Endodermal cell (in vitro differentiated cells): ENCODE measurements around the gene L1CAM. TPM values are rescaled to one million over a fixed set of nuclear protein-coding genes. Genes with fewer than 3 reads are reported as not detected.

Source experiments
- DNase-seq: peaks from one replicate; pipeline ENCODE4 v3.0.0-alpha.2; 2017
- H3K27ac ChIP-seq: 2 replicates; pipeline ENCODE4 v1.5.1; 2013; ENCODE audit warnings: mild to moderate bottlenecking, low read depth, low read length, moderate library complexity
- H3K27me3 ChIP-seq: 2 replicates; pipeline ENCODE4 v1.6.1; 2013; ENCODE audit warnings: mild to moderate bottlenecking, low read length, moderate library complexity; ENCODE audit not compliant: insufficient read depth, control insufficient read depth, poor library complexity, severe bottlenecking
- H3K36me3 ChIP-seq: 2 replicates; pipeline ENCODE4 v1.7.0; 2013; ENCODE audit warnings: mild to moderate bottlenecking, low read length, moderate library complexity; ENCODE audit not compliant: control insufficient read depth, insufficient read depth
- H3K4me1 ChIP-seq: one replicate; pipeline ENCODE4 v1.7.0; 2013; ENCODE audit warnings: low read length; ENCODE audit not compliant: control insufficient read depth, insufficient read depth
- H3K4me3 ChIP-seq: 2 replicates; pipeline ENCODE4 v1.5.1; 2013; ENCODE audit warnings: mild to moderate bottlenecking, low read length, moderate library complexity
- H3K9ac ChIP-seq: 2 replicates; pipeline ENCODE4 v1.6.1; 2013; ENCODE audit warnings: mild to moderate bottlenecking, low read length, moderate library complexity; ENCODE audit not compliant: poor library complexity, severe bottlenecking; ENCODE audit errors: extremely low read depth
- H3K9me3 ChIP-seq: 2 replicates; pipeline ENCODE4 v1.6.1; 2013; ENCODE audit warnings: mild to moderate bottlenecking, low read length, moderate library complexity; ENCODE audit not compliant: control insufficient read depth
- H3K27ac Mint-ChIP-seq: 2 replicates; pipeline ENCODE4 v1.8.0; 2020; ENCODE audit warnings: mixed read lengths
- H3K27me3 Mint-ChIP-seq: 2 replicates; pipeline ENCODE4 v1.8.0; 2021; ENCODE audit warnings: mild to moderate bottlenecking, mixed read lengths; ENCODE audit not compliant: insufficient read depth
- H3K36me3 Mint-ChIP-seq: 2 replicates; pipeline ENCODE4 v1.8.0; 2020; ENCODE audit warnings: low read depth, mixed read lengths
- H3K4me1 Mint-ChIP-seq: 2 replicates; pipeline ENCODE4 v1.8.0; 2020; ENCODE audit warnings: mixed read lengths
- H3K4me3 Mint-ChIP-seq: 2 replicates; pipeline ENCODE4 v1.8.0; 2020; ENCODE audit warnings: mild to moderate bottlenecking, moderate library complexity, mixed read lengths
- H3K9me3 Mint-ChIP-seq: 2 replicates; pipeline ENCODE4 v1.8.0; 2020; ENCODE audit warnings: mild to moderate bottlenecking, mixed read lengths
- WGBS, 2 experiments: methylation state at CpG; one replicate each; pipeline versions ENCODE4 v1.1.5 to v1.1.7; 2013; ENCODE audit warnings: missing lambda C conversion rate in 2 of 2, mixed read lengths in 1 of 2; ENCODE audit not compliant: insufficient coverage in 1 of 2, insufficient read length in 1 of 2; 5-methylcytosine and 5-hydroxymethylcytosine counted together
- long read RNA-seq, 4 experiments: library from polyadenylated mRNA in 2 of 4; library from RNA in 1 of 4; library from capped mRNA in 1 of 4; stranded (forward) in 3 of 4; unstranded in 1 of 4; transcript quantifications; one replicate each; pipeline ENCODE4 v2.0.0, GENCODE V29; 2020 to 2021; ENCODE audit warnings: inconsistent platforms in 1 of 4
- polyA plus RNA-seq, 2 experiments: library from polyadenylated mRNA; stranded (reverse); fragments of 50-300 nt; gene quantifications; one replicate each; pipeline ENCODE4 v1.2.3, GENCODE V29; 2013
- total RNA-seq, 2 donors: library from RNA; stranded (reverse); fragmentation: NEBNext Ultra II Directional in 1 of 2; extraction: Animal tissue kit (Norgen Biotek cat#: 25700) in 1 of 2; gene quantifications; 2 replicates in 1 of 2; 3 replicates in 1 of 2; pipeline ENCODE4 v1.2.1, GENCODE V29; 2021
- TF ChIP-seq, protein P1 (sequence below): fragments of 200-600 bp; sonication (generic); conservative IDR thresholded peaks from 2 replicates; pipeline ENCODE4 v1.5.0; 2021; ENCODE audit warnings: antibody characterized with exemption, mild to moderate bottlenecking

The L1CAM gene, protein sequence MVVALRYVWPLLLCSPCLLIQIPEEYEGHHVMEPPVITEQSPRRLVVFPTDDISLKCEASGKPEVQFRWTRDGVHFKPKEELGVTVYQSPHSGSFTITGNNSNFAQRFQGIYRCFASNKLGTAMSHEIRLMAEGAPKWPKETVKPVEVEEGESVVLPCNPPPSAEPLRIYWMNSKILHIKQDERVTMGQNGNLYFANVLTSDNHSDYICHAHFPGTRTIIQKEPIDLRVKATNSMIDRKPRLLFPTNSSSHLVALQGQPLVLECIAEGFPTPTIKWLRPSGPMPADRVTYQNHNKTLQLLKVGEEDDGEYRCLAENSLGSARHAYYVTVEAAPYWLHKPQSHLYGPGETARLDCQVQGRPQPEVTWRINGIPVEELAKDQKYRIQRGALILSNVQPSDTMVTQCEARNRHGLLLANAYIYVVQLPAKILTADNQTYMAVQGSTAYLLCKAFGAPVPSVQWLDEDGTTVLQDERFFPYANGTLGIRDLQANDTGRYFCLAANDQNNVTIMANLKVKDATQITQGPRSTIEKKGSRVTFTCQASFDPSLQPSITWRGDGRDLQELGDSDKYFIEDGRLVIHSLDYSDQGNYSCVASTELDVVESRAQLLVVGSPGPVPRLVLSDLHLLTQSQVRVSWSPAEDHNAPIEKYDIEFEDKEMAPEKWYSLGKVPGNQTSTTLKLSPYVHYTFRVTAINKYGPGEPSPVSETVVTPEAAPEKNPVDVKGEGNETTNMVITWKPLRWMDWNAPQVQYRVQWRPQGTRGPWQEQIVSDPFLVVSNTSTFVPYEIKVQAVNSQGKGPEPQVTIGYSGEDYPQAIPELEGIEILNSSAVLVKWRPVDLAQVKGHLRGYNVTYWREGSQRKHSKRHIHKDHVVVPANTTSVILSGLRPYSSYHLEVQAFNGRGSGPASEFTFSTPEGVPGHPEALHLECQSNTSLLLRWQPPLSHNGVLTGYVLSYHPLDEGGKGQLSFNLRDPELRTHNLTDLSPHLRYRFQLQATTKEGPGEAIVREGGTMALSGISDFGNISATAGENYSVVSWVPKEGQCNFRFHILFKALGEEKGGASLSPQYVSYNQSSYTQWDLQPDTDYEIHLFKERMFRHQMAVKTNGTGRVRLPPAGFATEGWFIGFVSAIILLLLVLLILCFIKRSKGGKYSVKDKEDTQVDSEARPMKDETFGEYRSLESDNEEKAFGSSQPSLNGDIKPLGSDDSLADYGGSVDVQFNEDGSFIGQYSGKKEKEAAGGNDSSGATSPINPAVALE
- 10 to 100 TPM in 1 of 2 donors, 1 to 10 TPM in 1; 7.5 to 29.0 TPM for total RNA-seq
- polyA plus RNA-seq (2013, experiment 1 of 2): 42.4 TPM
- polyA plus RNA-seq (2013, experiment 2 of 2): 36.6 TPM
- long read RNA-seq, experiment 1, partial matches to known transcripts: 0 of 5 reads
- long read RNA-seq, experiment 1, other reads (novel, unspliced or antisense): 5 of 5 reads
- long read RNA-seq, experiment 2, full-length matches to known transcripts: 12 of 15 reads
- long read RNA-seq, experiment 2, partial matches to known transcripts: 0 of 15 reads
- long read RNA-seq, experiment 2, other reads (novel, unspliced or antisense): 3 of 15 reads
- long read RNA-seq, experiment 3, full-length matches to known transcripts: 3 of 8 reads
- long read RNA-seq, experiment 3, partial matches to known transcripts: 3 of 8 reads
- long read RNA-seq, experiment 3, other reads (novel, unspliced or antisense): 2 of 8 reads
- long read RNA-seq, experiment 4: 0 reads

DNA sequence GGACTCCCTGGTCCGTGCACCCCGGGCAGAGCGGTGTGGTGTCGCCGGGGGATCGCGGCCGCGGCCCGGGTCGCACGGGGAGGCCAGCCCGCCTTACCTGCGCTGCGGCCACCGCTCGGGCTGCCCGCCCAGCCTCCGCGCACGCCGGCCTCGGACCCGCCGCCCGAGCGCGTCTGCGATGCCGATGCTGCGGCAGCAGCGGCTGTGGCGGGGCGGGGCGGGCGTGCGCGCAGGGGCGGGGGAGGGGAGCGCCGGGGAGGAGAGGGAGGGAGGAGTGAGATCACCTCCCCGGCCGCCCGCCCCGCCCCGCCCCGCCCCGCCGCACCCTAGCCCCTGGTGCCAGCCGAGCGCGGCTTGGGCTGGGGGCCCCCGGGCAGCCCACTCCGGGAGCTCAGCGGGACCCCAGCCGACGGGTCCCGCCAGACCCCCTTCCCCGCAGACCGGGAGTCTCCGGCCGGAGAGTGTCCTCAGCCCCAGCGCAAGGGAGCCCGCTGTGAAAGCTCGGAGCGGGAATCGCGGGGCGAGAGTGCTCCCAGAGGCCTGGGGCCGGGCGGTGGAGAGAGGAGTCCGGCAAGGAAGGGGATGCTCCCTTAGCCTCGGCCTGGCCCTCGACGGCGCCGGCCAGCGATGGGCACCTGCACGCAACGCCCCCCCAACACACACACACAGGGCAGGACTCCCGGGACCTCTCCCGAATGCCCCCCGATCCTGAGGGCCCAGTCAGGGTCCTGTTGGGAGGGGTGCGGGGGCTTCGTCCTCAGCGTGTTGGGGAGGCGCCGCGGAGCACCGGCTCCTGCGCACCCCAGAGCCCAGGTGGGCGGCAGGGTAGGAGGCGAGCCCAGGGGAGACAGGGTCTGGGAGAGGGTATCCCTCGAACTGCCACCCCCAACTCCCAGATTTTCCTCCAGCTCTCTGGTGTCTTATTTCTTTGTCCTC, at the start of gene L1CAM:
TSS of gene L1CAM (minus strand) at position 206 of the 936 bp plus-strand sequence. CDS start 10,337 bp downstream, outside the sequence.
- peaks cover 17% of the 10 kb centered on the region for H3K27me3 ChIP-seq
- peak; percentile 80 for DNase-seq
- Mint-ChIP-seq H3K4me1 (peaks cover 6% of the 10 kb centered on the region), H3K9me3 (peaks cover 56% of the 10 kb centered on the region), H3K4me3 (peak within 1 kb of the TSS; percentile 49), H3K27me3 (peaks cover 21% of the 10 kb centered on the region), H3K27ac (no peak within 1 kb of the TSS), H3K36me3 (no peaks in the 10 kb centered on the region)
- H3K4me3 ChIP-seq: no peak within 1 kb of the TSS
- no peaks in the 10 kb centered on the region for H3K9me3 ChIP-seq
- H3K9ac ChIP-seq: no peak within 1 kb of the TSS
- WGBS, 2 experiments: 2% methylated on average over 50 of the region's 94 CpGs; no CpG with 5 or more reads in 1 of the 2 experiments
- no peaks in the 10 kb centered on the region for H3K36me3 ChIP-seq
- no peak within 1 kb of the TSS for H3K27ac ChIP-seq
- peaks cover 3% of the 10 kb centered on the region for H3K4me1 ChIP-seq
- TF ChIP-seq, protein P1, sequence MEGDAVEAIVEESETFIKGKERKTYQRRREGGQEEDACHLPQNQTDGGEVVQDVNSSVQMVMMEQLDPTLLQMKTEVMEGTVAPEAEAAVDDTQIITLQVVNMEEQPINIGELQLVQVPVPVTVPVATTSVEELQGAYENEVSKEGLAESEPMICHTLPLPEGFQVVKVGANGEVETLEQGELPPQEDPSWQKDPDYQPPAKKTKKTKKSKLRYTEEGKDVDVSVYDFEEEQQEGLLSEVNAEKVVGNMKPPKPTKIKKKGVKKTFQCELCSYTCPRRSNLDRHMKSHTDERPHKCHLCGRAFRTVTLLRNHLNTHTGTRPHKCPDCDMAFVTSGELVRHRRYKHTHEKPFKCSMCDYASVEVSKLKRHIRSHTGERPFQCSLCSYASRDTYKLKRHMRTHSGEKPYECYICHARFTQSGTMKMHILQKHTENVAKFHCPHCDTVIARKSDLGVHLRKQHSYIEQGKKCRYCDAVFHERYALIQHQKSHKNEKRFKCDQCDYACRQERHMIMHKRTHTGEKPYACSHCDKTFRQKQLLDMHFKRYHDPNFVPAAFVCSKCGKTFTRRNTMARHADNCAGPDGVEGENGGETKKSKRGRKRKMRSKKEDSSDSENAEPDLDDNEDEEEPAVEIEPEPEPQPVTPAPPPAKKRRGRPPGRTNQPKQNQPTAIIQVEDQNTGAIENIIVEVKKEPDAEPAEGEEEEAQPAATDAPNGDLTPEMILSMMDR: no peak

DNA sequence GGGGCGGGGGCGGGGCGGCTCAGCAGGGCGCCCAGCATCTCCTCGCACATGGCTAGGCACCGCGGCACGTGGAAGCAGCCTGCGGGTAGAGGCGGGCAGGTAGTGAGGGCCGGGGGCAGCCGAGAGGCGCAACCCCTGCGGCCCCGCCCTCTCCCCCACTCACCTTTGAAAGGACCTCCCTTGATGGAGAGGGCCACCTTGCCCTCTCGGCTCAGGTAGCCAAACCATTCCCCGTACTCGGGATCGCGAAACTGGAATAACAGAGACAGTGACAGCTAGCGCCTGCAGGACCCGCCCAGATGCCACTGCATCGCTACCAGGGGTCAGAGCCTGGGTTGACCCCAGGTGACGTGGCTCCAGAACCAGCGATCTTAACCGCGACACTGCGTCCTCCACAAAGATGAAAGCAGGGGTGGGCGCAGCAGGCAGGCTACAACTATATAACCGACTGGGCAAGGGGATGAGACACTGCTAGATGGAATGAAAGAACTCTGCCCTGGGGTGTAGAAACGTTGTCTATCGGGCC, 49.4 kb upstream of the L1CAM start:
- TF ChIP-seq, protein P1: no peak
- H3K36me3 ChIP-seq: peaks cover 8% of the 10 kb centered on the region
- H3K4me1 ChIP-seq: no peaks in the 10 kb centered on the region
- peaks cover 1% of the 10 kb centered on the region for H3K27me3 Mint-ChIP-seq
- H3K9me3 Mint-ChIP-seq: peaks cover 77% of the 10 kb centered on the region
- DNase-seq: peak; percentile 75
- no peaks in the 10 kb centered on the region for H3K27me3 ChIP-seq
- H3K4me3 ChIP-seq: no peak overlapping the region
- no peaks in the 10 kb centered on the region for H3K9me3 ChIP-seq
- H3K4me1 Mint-ChIP-seq: peaks cover 5% of the 10 kb centered on the region
- 27 to 77% methylated on average over 4 to 30 of the region's 32 CpGs for WGBS, 2 experiments
- peak overlapping the region; percentile 52 for H3K27ac Mint-ChIP-seq
- H3K36me3 Mint-ChIP-seq: peaks cover 13% of the 10 kb centered on the region
- no peak overlapping the region for H3K9ac ChIP-seq
- H3K27ac ChIP-seq: no peak overlapping the region
- peak overlapping the region; percentile 44 for H3K4me3 Mint-ChIP-seq
